ENCODE data around the gene CD300H. TPM values are rescaled to one million over a fixed set of nuclear protein-coding genes. Genes with fewer than 3 reads are reported as not detected.

The CD300H gene
- total RNA-seq, 4 donors from 2014 or later: not detected

DNA sequence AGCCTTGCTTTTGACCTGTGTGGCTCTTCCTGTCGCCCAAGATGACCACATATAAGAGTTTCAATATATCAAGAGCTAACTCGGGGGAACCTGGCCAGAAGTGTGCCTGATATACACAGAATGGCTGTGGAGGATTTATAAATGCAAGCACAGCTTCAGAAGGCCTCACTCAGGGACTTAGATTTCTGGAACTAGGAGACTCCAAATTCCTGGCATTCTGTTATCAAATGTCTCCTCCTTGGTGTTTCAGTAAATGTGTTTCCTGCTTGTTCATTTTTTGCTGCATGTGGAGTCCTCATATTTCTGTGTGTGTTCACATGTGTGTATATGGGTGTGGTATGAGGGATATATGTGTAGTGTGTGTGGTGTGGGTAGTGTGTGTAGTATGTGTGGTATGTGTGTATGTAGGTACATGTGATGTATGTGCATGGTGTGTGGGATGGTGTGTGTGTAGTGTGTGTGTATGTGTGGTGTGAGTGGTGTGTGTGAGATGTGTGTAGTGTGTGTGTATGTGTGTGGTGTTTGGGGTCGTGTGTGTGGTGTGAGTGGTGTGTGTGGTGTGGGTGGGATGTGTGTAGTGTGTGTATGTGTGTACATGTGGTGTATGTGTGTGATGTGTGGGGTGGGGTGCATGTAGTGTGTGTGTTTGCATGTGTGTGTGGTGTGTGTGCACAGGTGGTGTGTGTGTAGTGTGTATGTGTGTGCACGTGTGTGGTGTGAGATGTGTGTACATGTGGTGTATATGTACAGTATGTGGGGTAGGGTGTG is 981 bp upstream of the CD300H start:
- no peaks in the 10 kb centered on the region for H3K9me3 ChIP-seq
- TF ChIP-seq EP300 (IDR thresholded peaks at IDR 0.05) (no peak), POLR2A (IDR thresholded peaks at IDR 0.05) (no peak)
- TF ChIP-seq, protein P1, sequence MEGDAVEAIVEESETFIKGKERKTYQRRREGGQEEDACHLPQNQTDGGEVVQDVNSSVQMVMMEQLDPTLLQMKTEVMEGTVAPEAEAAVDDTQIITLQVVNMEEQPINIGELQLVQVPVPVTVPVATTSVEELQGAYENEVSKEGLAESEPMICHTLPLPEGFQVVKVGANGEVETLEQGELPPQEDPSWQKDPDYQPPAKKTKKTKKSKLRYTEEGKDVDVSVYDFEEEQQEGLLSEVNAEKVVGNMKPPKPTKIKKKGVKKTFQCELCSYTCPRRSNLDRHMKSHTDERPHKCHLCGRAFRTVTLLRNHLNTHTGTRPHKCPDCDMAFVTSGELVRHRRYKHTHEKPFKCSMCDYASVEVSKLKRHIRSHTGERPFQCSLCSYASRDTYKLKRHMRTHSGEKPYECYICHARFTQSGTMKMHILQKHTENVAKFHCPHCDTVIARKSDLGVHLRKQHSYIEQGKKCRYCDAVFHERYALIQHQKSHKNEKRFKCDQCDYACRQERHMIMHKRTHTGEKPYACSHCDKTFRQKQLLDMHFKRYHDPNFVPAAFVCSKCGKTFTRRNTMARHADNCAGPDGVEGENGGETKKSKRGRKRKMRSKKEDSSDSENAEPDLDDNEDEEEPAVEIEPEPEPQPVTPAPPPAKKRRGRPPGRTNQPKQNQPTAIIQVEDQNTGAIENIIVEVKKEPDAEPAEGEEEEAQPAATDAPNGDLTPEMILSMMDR (IDR thresholded peaks at IDR 0.05): no peak
- H3K4me3 ChIP-seq: no peak overlapping the region
- H3K4me1 ChIP-seq: peaks cover 11% of the 10 kb centered on the region
- no peak overlapping the region for H3K27ac ChIP-seq
- H3K27me3 ChIP-seq: peaks cover 17% of the 10 kb centered on the region
- WGBS: 72% methylated on average over 4 of the region's 4 CpGs
- no peaks in the 10 kb centered on the region for H3K36me3 ChIP-seq
- DNase-seq (ENCODE audit: low spot score in 2 of 2): no peak

DNA sequence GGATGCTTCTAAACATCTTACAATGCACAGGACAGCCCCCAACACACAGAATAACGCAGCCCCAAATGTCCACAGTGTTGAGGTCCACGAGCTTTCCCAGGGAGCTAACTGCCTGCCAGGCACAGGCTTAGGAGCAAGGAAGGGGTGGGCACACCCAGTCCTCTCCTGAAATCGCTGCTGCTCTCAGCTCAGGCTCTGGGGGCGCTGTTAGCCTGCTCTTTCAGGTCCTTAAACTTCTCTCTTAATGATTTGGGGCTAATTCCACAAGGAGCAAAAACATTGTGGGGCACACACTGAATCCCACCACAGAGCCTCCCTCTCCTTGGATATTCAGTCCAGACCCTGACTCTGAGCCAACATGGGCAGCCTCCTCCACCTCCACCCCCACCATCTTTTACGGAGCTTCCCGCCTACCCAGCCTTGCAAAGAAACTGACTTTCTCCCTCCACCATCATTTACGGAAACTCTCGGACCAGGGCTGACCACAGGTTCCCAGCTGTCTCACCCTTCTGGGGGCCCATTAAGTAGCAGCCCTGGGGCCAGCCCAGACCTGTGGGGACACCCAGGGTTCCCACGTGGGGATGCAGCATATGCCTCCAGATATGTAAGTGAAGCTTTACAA is 1.1 kb downstream of the CD300H start:
- H3K4me3 ChIP-seq: no peak overlapping the region
- no peak for DNase-seq (ENCODE audit: low spot score in 2 of 2)
- peaks cover 20% of the 10 kb centered on the region for H3K27me3 ChIP-seq
- no peaks in the 10 kb centered on the region for H3K9me3 ChIP-seq
- H3K4me1 ChIP-seq: peaks cover 11% of the 10 kb centered on the region
- no peak for TF ChIP-seq POLR2A (IDR thresholded peaks at IDR 0.05)
- TF ChIP-seq, protein P1 (IDR thresholded peaks at IDR 0.05): peak in 1 of 2 donors; percentile 67
- TF ChIP-seq EP300 (IDR thresholded peaks at IDR 0.05): no peak
- TF ChIP-seq POLR2AphosphoS5 (IDR thresholded peaks at IDR 0.05): no peak
- no peaks in the 10 kb centered on the region for H3K36me3 ChIP-seq
- no peak overlapping the region for H3K27ac ChIP-seq
- 40% methylated on average over 8 of the region's 9 CpGs for WGBS

DNA sequence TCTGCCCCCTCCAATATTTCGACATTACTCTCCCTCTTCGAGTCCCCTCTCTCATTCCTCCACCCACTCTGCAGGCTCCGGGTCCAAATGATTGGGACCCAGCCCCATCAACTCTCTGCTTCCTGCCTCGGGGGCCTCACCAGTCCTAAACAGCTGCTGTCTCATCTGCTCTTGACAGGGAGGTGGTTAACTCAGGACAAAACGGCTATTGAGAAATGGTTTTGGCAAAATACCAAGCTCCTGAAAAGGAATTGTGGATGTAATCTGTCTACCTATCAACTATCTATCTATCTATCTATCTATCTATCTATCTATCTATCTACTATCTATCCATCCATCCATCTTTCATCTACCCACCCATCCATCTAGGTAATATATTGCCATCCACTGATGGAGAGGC is 2.2 kb downstream of the CD300H start:
- DNase-seq (ENCODE audit: low spot score in 2 of 2): no peak
- peaks cover 10% of the 10 kb centered on the region for H3K4me1 ChIP-seq
- H3K36me3 ChIP-seq: no peaks in the 10 kb centered on the region
- WGBS: 25% methylated on average over 5 of the region's 5 CpGs
- no peaks in the 10 kb centered on the region for H3K9me3 ChIP-seq
- no peak overlapping the region for H3K4me3 ChIP-seq
- TF ChIP-seq, protein P1 (IDR thresholded peaks at IDR 0.05): no peak
- TF ChIP-seq POLR2AphosphoS5 (IDR thresholded peaks at IDR 0.05): no peak
- no peak for TF ChIP-seq POLR2A (IDR thresholded peaks at IDR 0.05)
- no peak for TF ChIP-seq EP300 (IDR thresholded peaks at IDR 0.05)
- H3K27me3 ChIP-seq: peaks cover 25% of the 10 kb centered on the region
- H3K27ac ChIP-seq: no peak overlapping the region

DNA sequence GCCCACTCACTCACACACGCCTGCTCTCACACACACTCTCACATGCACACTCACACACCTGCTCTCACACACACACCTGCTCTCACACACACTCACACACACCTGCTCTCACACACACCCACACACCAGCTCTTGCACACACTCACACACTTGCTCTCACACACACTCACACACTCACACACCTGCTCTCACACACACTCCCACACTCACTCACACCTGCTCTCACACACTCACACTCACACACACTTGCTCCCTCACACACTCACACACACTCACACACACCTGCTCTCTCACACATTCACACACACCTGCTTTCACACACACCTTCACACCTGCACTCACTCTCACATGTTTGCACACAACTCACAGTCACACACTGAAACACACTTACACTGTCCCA is 4.0 kb downstream of the CD300H start:
- no peaks in the 10 kb centered on the region for H3K9me3 ChIP-seq
- no peaks in the 10 kb centered on the region for H3K4me1 ChIP-seq
- TF ChIP-seq EP300 (IDR thresholded peaks at IDR 0.05) (no peak), POLR2A (IDR thresholded peaks at IDR 0.05) (no peak), POLR2AphosphoS5 (IDR thresholded peaks at IDR 0.05) (no peak)
- TF ChIP-seq, protein P1 (IDR thresholded peaks at IDR 0.05): no peak
- H3K4me3 ChIP-seq: no peak overlapping the region
- WGBS: 90% methylated on average over 1 of the region's 1 CpG
- H3K36me3 ChIP-seq: no peaks in the 10 kb centered on the region
- no peak overlapping the region for H3K27ac ChIP-seq
- H3K27me3 ChIP-seq: peaks cover 25% of the 10 kb centered on the region
- DNase-seq (ENCODE audit: low spot score in 2 of 2): no peak

DNA sequence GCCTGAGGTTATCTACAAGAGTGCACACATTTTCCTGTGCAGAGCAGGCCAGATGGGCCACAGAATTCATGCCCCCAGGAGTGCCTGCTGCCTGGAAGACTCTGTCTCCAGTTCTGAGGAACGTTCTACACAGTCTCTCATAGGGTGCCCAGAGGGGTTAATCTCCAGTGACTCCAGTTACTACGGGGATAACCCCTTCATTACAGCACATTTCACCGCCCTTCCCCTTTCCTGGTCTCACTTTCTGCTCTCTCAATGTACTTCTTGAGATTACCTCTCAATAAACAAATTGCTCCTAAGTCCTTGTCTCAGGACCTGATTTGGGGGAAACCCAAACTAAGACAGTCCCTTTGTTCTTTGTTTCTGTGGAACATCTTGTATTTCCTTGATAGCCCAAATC is 5.7 kb downstream of the CD300H start:
- H3K4me1 ChIP-seq: no peaks in the 10 kb centered on the region
- H3K4me3 ChIP-seq: no peak overlapping the region
- H3K9me3 ChIP-seq: no peaks in the 10 kb centered on the region
- no peaks in the 10 kb centered on the region for H3K36me3 ChIP-seq
- WGBS: 52% methylated on average over 3 of the region's 3 CpGs
- H3K27ac ChIP-seq: no peak overlapping the region
- TF ChIP-seq EP300 (IDR thresholded peaks at IDR 0.05) (no peak), POLR2AphosphoS5 (IDR thresholded peaks at IDR 0.05) (no peak), POLR2A (IDR thresholded peaks at IDR 0.05) (no peak)
- TF ChIP-seq, protein P1 (IDR thresholded peaks at IDR 0.05): no peak
- H3K27me3 ChIP-seq: peaks cover 22% of the 10 kb centered on the region
- DNase-seq (ENCODE audit: low spot score in 2 of 2): no peak
